HG02852 (cell line): ENCODE data around the gene FOXP1.

Experiments
- ATAC-seq: cut with Tn5 transposase; IDR thresholded peaks from one replicate; pipeline ENCODE4 v1.9.1; 2021; ENCODE audit warnings: mild to moderate bottlenecking, moderate library complexity; ENCODE audit not compliant: unreplicated experiment

FOXP1 gene

DNA sequence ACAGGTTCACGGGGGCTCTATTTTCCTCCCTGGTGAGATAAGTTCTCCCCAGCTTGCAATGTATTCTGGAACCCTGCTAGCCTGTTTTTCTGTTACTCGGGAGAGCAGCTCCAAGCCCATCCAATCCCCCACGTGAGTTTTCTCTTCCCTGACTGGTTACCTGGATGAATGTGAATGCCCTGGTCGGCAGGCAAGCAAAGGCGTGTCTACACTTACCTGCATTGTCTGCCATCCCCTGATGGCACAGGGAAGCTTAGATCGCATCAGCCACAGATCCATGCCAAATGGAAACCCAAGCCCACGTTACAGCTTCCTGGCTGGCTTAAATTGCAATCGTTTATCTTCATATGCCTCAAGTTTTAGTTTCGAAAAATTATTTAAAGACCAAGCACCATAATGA, 149.9 kb downstream of the FOXP1 start:
- no peak for ATAC-seq

DNA sequence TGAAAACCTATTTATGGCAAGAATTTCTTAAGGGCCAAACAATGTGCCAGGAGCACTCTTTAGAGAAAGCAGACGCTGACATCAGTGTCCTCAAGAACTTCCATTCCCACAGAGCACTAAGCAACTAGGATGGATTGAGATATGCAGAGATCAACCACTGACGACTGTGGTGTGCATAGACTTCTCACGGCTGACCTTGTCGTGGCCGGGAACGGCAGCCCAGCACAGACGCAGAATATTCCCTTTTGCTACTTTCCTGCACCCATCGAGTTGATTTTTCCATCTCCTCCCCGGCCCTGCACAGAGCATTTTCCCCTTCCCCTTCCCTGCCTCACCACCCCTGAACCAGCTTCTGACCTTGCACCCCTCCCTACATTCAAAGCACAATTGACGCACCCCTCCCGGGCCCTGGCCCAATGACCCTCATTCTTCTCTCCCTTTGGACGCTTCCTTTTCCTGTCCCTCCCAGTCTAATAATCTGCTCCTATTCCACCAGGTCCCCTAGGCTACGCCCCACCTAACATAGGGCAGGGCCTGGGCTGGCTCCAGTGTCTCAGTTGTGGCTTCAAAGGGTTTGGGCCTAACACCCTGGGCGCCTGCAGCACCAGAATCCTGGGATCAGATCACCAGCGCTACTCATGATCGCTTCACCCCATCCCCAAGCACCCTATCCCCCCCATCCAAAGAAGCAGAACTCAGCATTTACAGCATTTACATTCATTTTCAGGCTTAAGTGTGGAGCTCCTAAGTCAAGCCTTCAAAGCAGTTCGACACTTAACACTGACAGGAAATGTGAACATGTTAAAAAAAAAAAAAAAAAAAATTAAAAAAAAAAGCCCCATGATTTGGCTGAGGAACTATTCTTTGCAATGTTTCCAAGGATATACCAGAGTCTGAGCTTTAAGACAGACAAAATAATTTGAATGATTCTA, 151.2 kb downstream of the FOXP1 start:
- ATAC-seq = no peak

DNA sequence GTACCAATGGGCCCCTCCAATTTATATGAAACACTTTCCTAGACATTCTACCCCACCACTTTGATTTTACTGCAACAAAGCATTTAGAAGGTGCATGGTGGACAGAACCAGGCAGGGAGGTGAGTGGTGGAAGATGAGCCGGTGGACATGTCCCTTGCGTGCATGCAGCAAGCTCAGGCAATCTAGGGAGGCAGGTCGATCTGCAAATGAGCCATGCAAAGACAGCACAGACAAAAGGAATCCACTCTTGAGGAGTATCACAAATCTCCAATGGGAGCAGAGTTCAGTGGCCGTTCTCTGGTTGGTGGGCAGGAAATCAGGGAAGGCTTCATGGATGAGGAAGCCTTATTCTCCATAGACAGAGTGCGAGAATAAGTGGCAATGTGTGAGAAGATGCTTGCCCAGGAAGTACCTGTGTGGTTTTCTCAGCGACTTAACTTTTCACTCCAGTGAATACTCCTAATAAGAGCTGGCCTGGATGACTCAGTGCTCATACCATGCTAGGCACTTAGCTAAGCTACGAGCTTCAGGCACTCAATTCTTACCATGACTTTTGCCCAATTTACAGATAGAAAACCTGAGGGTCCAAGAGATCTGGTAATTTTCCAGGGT, 152.5 kb downstream of the FOXP1 start:
- ATAC-seq = no peak

DNA sequence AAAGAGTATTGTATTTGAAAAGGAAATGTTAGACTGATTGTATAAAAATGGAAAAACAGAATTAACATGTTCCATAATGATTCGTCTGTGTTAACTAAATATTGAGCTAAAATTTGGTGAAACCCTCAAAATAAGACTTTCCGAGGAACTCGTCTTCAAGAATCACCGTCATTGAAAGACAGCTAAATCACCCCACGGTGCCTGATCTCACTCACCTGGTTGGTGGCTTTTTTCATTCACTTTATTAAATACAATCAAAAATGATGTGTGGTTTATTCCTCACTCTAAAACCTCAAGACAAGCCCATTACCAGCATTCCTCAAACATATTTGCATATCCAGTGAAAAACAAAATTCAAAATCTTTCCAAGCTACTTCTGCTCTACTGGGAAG, 153.9 kb downstream of the FOXP1 start:
- ATAC-seq = no peak

DNA sequence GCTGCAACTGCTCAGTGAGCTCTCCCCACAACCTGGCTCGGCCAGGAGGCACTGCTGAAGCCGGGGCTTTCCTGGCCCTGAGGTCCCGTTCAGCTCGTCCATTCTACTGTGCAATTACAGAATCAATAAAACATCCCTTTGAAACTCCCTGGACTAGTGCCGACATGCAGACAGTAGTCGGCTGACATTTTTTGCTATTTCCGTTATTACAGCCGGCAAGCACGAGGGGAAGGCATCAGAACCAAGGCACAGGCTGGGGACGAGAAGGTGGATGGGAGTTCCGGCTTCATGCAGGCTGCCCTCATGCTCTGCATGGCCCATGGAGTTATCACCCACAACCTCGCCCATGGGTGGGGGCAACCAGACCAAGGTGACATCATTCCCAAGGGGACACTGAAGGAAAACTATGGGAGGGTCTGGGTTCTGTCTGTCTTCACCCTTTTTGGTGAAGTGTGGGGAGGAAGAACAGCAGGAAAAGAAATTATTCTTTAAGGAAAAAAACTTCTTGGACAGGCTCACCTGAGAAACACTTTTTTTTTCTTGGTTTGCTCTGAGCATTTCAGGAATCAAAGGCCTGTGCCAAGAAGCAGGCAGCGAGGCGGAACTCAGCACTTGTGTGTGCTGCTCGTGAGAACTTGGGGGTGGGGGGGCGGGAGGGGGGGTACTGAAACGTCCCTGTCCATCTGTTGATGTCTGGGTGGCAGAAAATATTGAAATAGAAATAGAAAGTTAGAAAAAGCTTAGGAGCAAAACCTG, 154.5 kb downstream of the FOXP1 start:
- no peak for ATAC-seq

DNA sequence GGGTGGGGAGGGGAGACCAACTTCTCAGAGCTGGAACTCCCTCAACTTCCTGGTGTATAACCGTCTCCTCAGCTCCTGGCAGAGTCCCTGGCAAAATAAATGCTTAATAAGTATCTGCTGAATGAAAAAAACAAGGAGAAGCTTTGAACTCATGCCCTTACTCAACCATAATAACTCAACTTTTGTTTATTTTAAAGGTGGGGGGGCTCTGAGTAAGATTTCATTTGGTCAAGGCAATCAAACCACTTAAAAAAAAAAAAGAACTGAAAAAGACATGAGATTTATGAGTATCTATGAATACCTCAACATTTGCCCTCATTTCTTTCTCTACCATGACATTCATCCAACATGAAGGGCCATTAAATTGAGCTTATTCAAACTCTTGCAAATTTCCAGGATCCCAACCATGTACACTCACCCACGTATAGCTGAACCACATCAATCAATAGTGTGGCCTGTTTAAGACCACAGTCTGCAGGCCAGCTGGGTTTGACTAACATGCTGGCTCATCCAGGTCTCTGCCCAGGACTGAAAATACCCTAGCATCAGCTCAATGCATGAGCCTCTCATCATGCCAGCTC, 157.9 kb downstream of the FOXP1 start:
- ATAC-seq = no peak

DNA sequence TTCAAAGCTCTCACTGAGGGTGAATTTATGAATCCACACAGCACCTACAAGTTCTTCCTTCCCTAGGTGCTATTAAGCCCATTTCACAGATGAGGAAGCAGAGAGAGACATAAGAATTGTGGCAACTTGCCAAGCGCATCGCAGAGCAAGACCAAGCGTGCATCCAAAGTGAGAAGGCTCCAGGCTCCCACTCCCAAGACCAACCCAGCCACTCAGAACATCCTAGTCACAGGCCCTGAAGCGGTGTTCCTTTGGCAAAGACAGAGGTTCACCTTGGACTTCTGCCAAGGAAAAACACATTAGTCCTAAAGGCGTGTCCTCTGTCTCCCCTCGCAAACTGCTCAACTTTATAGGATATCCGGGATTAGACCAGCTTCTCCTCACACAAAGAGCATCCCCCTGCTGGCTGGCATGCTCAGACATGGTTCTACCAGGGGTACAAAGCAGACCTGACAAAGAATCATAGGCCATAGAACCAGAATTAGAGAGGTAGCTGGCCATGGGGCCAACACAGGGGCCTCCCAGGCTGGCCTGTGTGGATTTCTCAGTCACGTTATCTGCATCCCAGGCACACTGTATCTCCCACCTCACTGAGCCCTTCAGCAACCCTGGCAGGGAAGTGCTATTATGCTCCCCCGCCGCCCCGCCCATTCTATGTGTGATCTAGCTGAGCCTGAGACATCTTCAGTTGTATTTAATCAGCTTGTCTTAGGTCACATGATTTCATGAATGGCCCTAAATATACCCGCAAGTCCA, 160.2 kb downstream of the FOXP1 start:
- no peak for ATAC-seq

DNA sequence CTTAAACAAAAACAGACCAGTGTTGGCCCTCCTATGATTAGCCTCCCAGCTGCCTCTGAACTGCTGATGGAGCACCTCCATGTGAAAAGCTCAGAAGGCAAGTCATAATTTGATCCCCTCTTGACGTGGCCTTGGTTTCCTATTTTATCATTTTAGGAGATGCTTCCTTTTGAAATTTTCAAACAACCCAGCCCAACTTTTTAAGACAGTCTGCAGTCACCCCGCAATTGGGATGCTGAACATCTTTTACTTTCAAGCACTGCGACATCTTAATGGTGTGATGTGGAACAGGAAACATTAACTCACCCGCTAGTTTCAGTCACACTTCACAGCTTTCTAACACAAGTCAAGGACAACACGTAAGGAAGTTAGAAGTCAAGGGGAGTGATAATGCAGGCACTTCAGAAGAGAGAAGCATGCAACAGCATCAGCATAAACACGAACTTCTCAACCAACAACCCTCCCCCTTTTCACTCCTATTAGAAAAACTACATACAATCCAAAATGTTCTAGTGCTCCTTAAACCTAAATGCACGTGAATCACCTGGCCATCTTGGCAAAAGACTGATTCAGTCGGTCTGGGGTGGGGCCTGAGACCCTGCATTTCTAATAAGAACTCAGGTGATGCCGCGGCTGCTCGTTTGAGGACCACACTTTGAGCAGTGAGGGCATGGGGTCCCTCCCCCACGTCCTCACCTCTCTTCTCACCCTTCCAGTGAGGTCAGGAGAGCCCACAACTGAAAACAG, 161.5 kb downstream of the FOXP1 start:
- ATAC-seq = peak; percentile 93

DNA sequence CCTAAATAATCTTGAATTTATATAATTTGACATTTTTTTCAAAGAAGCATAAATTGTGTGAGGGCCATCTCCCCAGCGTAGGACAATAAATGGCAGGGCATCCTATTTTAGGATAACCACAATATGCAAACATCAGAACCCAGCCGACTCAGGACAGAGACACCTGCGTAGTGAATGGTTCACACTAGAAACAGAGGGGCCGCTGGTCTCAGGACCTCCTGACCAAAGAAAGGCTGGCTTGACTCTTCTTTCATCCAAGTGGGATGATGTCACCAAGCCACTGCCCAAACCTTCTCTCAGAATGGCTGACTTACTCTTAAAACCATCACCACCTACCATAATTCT, 162.1 kb downstream of the FOXP1 start:
- peak; percentile 35 for ATAC-seq

DNA sequence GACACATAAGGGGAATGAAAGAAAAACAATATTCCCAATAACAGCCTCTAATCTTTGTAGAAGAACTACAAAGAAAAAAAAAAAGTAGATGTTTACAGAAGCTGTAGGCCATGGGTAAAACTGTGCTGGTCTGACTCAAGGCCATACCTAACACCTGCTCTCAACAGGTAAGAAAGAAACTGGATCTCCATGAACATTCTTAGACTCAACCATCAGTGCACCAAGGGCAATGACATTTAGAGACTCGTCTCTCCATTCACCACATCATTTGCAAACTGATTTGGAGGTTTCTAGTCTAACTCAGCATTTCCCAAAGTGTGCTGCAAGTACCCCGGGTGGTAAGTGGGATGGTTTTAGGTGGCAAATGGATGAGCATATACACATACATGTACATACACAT, 164.2 kb downstream of the FOXP1 start:
- ATAC-seq = no peak

DNA sequence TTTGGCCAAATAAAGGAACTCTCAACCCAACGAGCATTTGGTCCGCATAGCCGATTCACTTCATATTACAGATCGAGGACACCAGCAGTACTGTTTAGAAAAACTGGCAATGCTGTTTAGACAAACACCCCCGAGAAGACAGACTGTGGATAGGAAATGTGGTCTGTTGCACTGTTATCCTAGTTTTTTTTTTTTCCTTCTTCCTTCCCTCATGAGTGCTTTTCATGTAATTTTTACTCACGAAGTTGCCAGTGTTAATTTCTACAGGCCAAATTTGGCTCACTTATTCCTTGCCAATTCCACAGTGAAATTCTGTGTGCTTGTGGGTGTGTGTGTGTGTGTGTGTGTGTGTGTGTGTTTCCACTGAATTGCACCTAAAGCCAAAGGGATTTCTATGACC, 165.7 kb downstream of the FOXP1 start:
- ATAC-seq = no peak

DNA sequence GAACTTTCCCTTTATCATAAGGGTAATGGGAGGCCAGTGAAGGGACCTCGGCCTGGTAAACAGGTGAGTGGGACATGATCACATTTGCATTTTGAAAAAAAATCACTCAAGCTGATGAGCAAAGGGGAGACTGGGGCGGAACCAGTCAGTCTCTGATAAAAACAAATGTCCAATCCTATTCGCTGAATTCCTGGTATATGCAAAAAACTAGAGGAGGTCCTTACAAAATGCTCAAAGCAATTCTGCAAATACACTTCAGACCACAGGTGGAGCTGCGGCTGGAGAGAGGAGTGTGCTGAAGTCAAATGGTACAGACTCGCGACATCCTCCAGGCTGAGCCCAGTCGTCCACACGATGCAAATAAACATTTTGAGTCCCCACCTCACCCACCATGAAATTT, 166.7 kb downstream of the FOXP1 start:
- ATAC-seq = no peak

DNA sequence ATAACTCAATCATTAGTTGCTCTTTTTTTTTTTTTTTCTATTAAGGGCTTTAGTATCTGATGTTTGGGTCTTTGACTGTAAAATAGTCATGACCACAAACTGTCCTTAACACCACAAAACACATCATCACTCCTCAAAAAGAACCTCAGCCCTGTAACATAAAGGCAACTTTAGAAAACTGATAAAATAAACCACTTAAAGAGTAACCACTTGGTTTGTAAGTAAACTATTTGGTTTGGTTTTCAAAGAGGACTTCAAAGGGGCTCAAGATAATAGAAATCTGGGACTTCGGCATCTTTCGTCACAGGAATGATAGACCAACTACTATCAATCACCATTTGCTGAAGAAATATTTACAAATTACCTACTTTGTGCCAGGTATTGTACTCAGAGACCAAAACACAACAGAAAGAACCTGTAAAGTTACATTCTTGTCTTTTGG, 167.8 kb downstream of the FOXP1 start:
- no peak for ATAC-seq

DNA sequence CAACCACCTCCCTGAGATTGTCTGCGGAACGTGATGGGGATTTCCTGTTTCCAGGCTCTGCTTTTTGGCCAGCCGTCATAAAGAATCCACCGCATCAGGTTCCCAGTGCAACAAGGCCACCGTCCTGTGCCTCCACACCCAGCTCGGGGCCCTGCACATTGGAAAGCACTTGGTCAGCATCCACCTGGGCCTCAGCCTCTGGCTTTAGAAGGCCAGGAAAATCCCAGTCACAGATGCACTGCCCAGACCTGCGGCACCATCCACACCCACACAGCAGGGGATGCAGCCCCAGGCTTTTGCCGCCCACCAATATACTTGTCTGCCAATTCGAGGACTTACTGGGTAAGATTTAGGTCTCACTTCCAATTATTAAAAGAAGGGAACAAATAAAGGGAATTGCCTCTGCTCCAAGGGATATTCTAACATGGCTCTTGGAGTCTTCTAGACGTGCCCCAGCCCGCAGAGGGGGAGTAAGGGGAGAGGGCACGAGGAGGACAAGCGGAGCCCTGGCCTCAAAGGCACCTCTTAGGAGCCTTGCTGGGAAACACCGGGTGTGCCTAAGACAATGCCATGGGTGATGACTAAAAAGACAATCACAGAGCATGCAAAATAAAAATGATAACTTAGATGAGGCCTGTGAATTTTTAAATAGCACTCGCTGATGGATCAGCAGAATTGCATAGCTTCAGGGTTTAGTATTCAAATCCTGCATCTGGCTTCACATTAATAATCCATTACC, 169.2 kb downstream of the FOXP1 start:
- no peak for ATAC-seq

DNA sequence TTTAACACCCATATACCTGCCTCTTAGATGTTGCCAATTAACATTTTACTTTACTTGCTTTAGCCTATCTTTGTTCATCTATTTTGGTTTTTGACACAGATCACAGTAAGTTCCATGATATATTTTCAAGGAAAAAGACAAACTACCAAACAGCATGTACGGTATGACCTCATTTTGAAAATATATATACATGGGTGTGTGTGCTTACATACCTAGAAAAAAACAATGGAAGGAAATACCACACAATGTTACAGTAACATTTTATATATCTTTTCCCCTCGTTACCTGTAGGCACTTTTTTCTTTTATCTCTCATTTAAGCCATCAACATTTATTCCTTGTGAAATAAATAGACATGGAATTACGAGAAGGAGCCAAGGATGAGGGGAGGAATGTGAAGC, 170.0 kb downstream of the FOXP1 start:
- no peak for ATAC-seq

DNA sequence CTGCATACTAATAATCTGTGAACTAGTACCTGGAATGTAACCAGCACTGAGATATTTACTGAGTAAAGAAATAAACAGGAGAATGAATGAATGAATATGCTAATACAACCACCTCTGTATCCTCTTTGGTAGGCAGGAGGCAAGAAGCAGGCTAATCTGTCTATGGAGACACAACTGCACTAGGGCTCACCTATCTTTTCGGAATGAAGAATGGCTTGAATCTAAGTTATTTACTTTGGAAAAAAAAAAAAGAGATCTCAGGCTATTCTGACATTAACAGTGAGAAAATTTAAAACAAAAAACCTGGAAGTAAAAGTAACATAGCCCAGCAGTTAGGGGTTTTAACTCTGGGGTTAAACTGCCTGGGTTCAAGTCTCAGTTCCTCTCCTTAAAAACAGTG, 174.2 kb downstream of the FOXP1 start:
- ATAC-seq = no peak

DNA sequence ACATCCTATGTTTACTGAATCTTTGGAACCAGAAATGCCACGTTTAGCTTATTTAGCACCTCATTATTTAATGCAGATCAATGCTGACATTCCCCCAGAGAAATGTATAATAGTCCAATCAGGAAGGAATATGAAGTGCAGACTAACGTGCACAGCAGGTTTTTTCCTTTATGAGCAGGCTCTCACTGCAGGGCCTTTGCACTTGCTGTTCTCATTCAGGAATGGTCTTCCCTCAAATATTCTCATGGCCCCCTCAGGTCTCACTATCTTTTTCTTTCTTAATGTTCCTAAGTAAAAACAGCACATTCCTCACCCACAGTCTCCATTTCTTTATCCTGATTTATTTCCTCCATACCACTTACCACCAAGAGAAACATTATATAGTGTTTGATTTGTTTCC, 174.6 kb downstream of the FOXP1 start:
- no peak for ATAC-seq

DNA sequence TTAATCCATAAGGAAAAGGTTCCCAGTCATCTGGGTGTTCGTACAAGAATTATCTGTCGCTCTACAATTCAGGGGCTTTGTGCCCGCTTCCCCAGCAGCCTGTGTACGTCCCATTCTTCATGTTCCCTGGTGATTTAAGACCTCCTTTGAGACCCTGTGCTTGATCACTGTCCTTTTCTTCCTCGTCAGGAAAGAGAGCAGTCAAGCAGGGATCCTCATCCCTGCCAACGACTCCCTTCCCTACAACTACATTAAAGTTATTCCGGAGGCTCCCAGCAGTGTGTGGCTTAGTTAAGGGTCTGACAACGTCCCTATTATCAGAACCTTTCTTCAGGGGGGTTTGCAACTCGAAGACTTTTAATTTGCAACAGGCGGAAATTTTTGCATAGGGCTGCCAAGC, 175.7 kb downstream of the FOXP1 start:
- no peak for ATAC-seq
